PC-9 (cell line): ENCODE data around the gene MMD. TPM values are rescaled to one million over a fixed set of nuclear protein-coding genes. Genes with fewer than 3 reads are reported as not detected.

Experiments used
- BruUV-seq: library from RNA; stranded (reverse); fragments of 400-500 nt; replicated peaks from 2 replicates; lab custom pipeline; 2021; lab: Mats Ljungman, UMichigan
- CTCF ChIA-PET: fragments of 300-600 bp; sonication (Branson Sonifier 250); formaldehyde crosslinking; loops from one replicate; lab custom pipeline; 2022; ENCODE audit warnings: antibody characterized with exemption; lab: Charles Lee
- POLR2A ChIA-PET: fragments of 300-600 bp; sonication (Branson Sonifier 250); formaldehyde crosslinking; loops from one replicate; lab custom pipeline; 2022; ENCODE audit warnings: antibody characterized with exemption; ENCODE audit not compliant: unreplicated experiment; lab: Charles Lee
- DNase-seq, 2 experiments: peaks; one replicate each; pipeline versions ENCODE4 v3.0.0 to v3.0.0-alpha.2; 2015 to 2022; ENCODE audit warnings: mixed read lengths in 1 of 2
- H2AFZ ChIP-seq: fragments of 200-600 bp; sonication (generic); 2 replicates; pipeline ENCODE4 v1.8.1; 2017; ENCODE audit warnings: antibody characterized with exemption
- H3F3A ChIP-seq: fragments of 200-600 bp; sonication (generic); 2 replicates; pipeline ENCODE4 v1.8.1; 2017; ENCODE audit warnings: antibody characterized with exemption, mild to moderate bottlenecking, low read depth; ENCODE audit not compliant: insufficient read depth
- H3K27ac ChIP-seq: fragments of 200-600 bp; sonication (generic); 2 replicates; pipeline ENCODE4 v1.6.1; 2016; ENCODE audit warnings: mixed run types
- H3K27me3 ChIP-seq: fragments of 200-600 bp; sonication (generic); 2 replicates; pipeline ENCODE4 v1.6.1; 2016; ENCODE audit warnings: low read depth, mixed run types; ENCODE audit not compliant: insufficient read depth
- H3K36me3 ChIP-seq: fragments of 200-600 bp; sonication (generic); 2 replicates; pipeline ENCODE4 v1.6.1; 2016; ENCODE audit warnings: low read depth, mixed run types
- H3K4me1 ChIP-seq: fragments of 200-600 bp; sonication (generic); replicated peaks from 2 replicates; pipeline ENCODE4 v1.6.1; 2016; ENCODE audit warnings: mixed run types; ENCODE audit not compliant: insufficient read depth
- H3K4me2 ChIP-seq: fragments of 200-600 bp; sonication (generic); 2 replicates; pipeline ENCODE4 v1.6.1; 2017; ENCODE audit warnings: mixed run types
- H3K4me3 ChIP-seq: fragments of 200-600 bp; sonication (generic); 2 replicates; pipeline ENCODE4 v1.6.1; 2016; ENCODE audit warnings: mixed run types
- H3K79me2 ChIP-seq: fragments of 200-600 bp; sonication (generic); 2 replicates; pipeline ENCODE4 v1.6.1; 2017; ENCODE audit warnings: low read depth, mixed run types
- H3K9me2 ChIP-seq: fragments of 200-600 bp; sonication (generic); 2 replicates; pipeline ENCODE4 v1.8.1; 2017; ENCODE audit warnings: mild to moderate bottlenecking; ENCODE audit not compliant: insufficient read depth
- H3K9me3 ChIP-seq: fragments of 200-600 bp; sonication (generic); 2 replicates; pipeline ENCODE4 v1.8.1; 2016; ENCODE audit warnings: low read depth; ENCODE audit not compliant: insufficient read depth
- H4K20me1 ChIP-seq: fragments of 200-600 bp; sonication (generic); 2 replicates; pipeline ENCODE4 v1.8.1; 2017; ENCODE audit not compliant: insufficient read depth
- CTCF ChIP-seq: fragments of 200-600 bp; sonication (generic); conservative IDR thresholded peaks from 2 replicates; pipeline ENCODE4 v1.6.1; 2017; ENCODE audit warnings: mixed run types, antibody characterized with exemption, mild to moderate bottlenecking, moderate library complexity
- EZH2 ChIP-seq: fragments of 200-600 bp; sonication (generic); IDR thresholded peaks from 2 replicates; pipeline ENCODE4 v1.8.0; 2017; ENCODE audit warnings: antibody characterized with exemption, low read depth
- intact Hi-C: fragments of 100-400 bp; cut with micrococcal nuclease; formaldehyde crosslinking; loops from one replicate; pipeline ENCODE4 v1.10.0; 2022; ENCODE audit not compliant: unreplicated experiment
- total RNA-seq: library from RNA; stranded (reverse); gene quantifications from 2 replicates; pipeline ENCODE4 v1.2.3, GENCODE V29; 2021

The MMD gene
- total RNA-seq, 1 experiment from 2014 or later: 7.2 TPM

- ChIA-PET CTCF (interaction anchor here (0.6 kb wide), 1 partner anchor 359 kb away, joined by 12 read pairs; no protein-coding TSS in a partner anchor), POLR2A (no interaction called here)
- no peaks in the 10 kb centered on the region for H4K20me1 ChIP-seq
- no peaks in the 10 kb centered on the region for H3K79me2 ChIP-seq
- no peak overlapping the region for H3K4me3 ChIP-seq
- no peak overlapping the region for H3K27ac ChIP-seq
- H2AFZ ChIP-seq: no peak overlapping the region
- peaks cover 67% of the 10 kb centered on the region for H3K4me1 ChIP-seq
- H3K9me2 ChIP-seq: no peaks in the 10 kb centered on the region
- no peak overlapping the region for H3K4me2 ChIP-seq
- no peaks in the 10 kb centered on the region for H3K9me3 ChIP-seq
- peaks cover 46% of the 10 kb centered on the region for H3F3A ChIP-seq
- no peaks in the 10 kb centered on the region for H3K36me3 ChIP-seq
- BruUV-seq: no TSS peak
- intact Hi-C loops: no loop called here
- DNase-seq: no peak
- no peak for TF ChIP-seq CTCF
- no peak for TF ChIP-seq EZH2
- no peaks in the 10 kb centered on the region for H3K27me3 ChIP-seq
Observed at GRCh38 chr17:55451758-55452138, 30.1 kb upstream of the MMD start.

- H3K36me3 ChIP-seq: no peaks in the 10 kb centered on the region
- no peak for DNase-seq
- H3K9me3 ChIP-seq: no peaks in the 10 kb centered on the region
- ChIA-PET CTCF (interaction anchor here (0.6 kb wide), 1 partner anchor 359 kb away, joined by 12 read pairs; no protein-coding TSS in a partner anchor), POLR2A (no interaction called here)
- peaks cover 44% of the 10 kb centered on the region for H3F3A ChIP-seq
- H3K4me1 ChIP-seq: peaks cover 62% of the 10 kb centered on the region
- no peaks in the 10 kb centered on the region for H4K20me1 ChIP-seq
- no peak overlapping the region for H3K4me3 ChIP-seq
- intact Hi-C loops: no loop called here
- TF ChIP-seq CTCF (no peak), EZH2 (no peak)
- no TSS peak for BruUV-seq
- H3K4me2 ChIP-seq: no peak overlapping the region
- no peak overlapping the region for H3K27ac ChIP-seq
- no peaks in the 10 kb centered on the region for H3K79me2 ChIP-seq
- no peak overlapping the region for H2AFZ ChIP-seq
- no peaks in the 10 kb centered on the region for H3K27me3 ChIP-seq
- no peaks in the 10 kb centered on the region for H3K9me2 ChIP-seq
Observed at GRCh38 chr17:55451203-55451641, 29.6 kb upstream of the MMD start.

GRCh38 chr17:55450232-55450825 is 28.7 kb upstream of the MMD start:
- H3K4me1 ChIP-seq: peaks cover 54% of the 10 kb centered on the region
- no peak overlapping the region for H3K4me2 ChIP-seq
- H3K9me2 ChIP-seq: no peaks in the 10 kb centered on the region
- POLR2A ChIA-PET: no interaction called here
- H2AFZ ChIP-seq: no peak overlapping the region
- no peaks in the 10 kb centered on the region for H4K20me1 ChIP-seq
- CTCF ChIA-PET: no interaction called here
- H3K9me3 ChIP-seq: no peaks in the 10 kb centered on the region
- no peak overlapping the region for H3K4me3 ChIP-seq
- DNase-seq: no peak
- no TSS peak for BruUV-seq
- no peaks in the 10 kb centered on the region for H3K36me3 ChIP-seq
- TF ChIP-seq CTCF: no peak
- no peak for TF ChIP-seq EZH2
- H3K27ac ChIP-seq: no peak overlapping the region
- intact Hi-C loops: no loop called here
- no peaks in the 10 kb centered on the region for H3K27me3 ChIP-seq
- peaks cover 37% of the 10 kb centered on the region for H3F3A ChIP-seq
- no peaks in the 10 kb centered on the region for H3K79me2 ChIP-seq
